NCI-H1436 (cell line): ENCODE results near the gene PLEKHN1.
A peak's percentile ranks its signal among the peaks of the same experiment; 100 is the strongest.

Source experiments
- DNase-seq: peaks from one replicate; lab custom pipeline; 2025; lab: John Stamatoyannopoulos, UW

PLEKHN1 gene, protein sequence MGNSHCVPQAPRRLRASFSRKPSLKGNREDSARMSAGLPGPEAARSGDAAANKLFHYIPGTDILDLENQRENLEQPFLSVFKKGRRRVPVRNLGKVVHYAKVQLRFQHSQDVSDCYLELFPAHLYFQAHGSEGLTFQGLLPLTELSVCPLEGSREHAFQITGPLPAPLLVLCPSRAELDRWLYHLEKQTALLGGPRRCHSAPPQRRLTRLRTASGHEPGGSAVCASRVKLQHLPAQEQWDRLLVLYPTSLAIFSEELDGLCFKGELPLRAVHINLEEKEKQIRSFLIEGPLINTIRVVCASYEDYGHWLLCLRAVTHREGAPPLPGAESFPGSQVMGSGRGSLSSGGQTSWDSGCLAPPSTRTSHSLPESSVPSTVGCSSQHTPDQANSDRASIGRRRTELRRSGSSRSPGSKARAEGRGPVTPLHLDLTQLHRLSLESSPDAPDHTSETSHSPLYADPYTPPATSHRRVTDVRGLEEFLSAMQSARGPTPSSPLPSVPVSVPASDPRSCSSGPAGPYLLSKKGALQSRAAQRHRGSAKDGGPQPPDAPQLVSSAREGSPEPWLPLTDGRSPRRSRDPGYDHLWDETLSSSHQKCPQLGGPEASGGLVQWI

DNA sequence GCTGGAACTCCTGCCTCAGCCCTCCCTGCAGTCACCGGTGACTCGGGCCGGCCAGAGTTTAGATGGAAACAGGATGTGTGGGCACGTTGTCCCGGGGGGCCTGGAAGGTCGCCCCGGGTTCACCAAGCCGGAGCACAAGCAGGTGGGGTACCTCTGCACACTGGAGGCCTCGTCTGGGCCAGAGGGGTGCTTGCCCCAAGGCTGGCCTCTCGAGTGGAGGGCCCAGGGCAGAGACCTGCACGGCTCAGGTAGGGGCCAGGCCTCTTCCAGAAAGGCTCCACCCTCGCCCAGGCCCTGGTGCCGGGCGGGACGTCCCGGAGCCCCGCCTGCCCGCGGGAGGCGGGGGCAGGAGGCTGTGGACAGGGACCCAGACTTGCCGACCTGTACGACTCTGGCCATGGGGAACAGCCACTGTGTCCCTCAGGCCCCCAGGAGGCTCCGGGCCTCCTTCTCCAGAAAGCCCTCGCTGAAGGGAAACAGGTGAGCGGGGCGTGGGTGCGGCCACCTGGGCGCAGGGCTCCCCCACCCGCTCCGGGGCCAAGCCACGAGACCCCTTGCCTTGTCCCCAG, at the start of gene PLEKHN1:
TSS of gene PLEKHN1 (plus strand) at position 348 of the 569 bp plus-strand sequence. CDS start at position 398, 50 bp downstream.
- DNase-seq = no peak

DNA sequence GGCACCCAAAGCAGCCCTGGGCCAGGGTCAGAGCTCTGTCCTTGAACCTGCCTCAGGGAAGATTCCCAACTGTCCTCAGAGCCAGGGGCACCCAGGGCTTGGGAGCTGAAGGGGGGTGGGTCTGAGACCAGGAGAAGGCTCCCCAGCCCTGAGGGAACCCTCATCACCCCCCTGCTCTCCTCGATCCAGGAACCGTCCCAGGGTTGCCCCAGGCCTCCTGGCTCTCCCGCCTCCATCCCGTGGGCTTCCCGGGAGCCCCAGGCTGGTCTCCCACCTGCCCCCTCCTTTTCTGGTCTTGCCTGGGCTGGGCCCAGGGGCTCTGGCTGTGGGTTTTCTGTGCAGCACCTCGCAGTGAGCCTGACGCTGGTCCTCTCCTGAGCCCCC, 49.2 kb upstream of the PLEKHN1 start:
- no peak for DNase-seq

DNA sequence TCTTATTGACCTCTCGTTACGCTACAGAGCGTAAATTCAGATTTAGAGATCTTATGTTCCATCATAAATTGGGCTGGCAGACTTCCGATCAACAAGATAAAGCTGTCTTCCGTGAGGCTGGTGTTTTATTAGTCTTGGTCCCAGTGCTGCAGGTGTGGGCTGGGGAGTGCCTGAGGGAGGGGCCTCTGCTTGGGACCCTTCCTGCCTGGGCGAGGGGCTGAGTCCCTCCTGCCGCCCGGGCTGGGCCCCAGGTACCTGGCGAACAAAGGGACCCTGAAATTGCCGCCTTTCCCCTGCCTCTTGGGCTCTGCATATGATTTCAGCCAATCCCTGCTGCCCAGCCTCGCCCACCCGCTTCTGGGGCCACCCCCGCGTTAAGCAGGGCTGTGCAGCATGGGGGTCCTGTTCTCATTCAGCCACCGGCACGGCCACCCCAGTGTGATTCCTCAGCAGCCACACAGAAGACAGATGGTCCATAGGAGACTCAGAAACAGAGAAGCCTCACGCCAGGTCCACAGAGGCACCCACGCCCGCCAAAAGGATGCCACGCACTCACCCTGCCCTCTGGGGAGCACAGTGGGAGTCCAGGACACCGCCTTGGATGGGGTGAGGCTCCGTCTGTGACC, 48.7 kb upstream of the PLEKHN1 start:
- DNase-seq = no peak

DNA sequence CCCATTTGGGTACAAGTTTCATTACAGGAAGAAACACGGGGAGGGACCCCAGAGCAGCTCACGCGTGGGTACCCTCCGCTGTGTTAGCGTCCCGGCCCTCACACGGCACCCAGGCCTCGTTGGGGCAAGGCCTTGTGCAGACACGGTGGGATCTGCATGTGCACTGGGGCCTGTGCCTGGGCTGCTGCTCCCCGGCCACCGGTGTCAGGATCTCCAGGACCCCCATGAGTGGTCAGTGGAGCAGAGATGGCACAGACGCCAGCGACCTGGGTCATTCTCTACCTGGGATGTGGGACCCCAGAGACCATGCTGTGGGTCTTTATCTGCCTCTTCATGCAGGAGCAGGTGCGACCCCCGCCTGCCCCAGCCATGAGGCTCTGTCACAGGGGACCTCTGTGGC, 47.9 kb upstream of the PLEKHN1 start:
- DNase-seq = no peak

DNA sequence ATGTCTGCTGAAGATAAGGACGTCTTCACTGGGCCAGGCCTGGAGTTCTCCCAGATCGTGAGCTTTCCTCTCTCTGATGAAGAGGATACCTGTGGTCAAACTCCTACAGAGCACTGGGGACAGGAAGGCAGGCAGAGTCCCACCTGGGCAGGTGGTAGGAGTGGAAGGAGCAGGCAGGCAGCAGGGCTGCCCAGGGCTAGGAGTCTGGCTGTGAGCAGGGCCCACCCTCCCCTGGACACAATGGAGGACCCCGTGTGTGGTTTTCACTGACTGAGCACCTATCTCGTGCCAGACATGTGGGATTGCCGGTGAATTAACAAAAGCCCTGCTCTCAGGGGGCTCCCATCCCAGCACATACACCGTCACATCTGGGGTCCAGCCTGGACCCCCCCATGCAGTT, 47.4 kb upstream of the PLEKHN1 start:
- no peak for DNase-seq

DNA sequence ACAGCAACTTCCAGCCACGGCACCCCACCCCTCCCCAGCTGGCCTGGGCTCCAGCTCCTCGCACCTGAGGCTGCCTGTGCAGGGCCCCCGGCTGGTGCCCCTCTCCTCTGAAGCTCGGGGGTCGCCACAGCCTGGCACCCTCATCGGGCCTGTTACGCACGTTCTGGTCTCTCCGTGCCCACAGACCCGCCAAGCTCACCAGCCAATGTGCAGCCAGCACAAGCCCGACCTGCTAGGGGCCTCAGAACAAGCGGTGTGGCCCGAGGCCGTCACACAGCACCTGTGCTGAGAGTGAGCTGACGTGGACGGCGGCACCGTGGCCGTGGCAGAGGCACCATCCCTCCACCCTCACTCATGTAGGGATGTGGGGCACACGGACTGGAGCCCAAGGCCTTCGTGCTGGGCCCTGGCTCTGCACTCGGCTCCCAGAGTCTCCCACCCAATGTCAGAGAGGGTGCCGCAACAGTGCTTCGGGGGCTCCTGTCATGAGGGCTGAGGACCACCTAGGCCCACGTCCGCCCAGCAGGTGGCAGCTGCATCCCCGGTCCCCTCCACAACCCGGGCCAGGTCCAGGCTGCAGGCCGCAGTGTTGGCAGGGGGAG, 46.9 kb upstream of the PLEKHN1 start:
- DNase-seq = no peak

DNA sequence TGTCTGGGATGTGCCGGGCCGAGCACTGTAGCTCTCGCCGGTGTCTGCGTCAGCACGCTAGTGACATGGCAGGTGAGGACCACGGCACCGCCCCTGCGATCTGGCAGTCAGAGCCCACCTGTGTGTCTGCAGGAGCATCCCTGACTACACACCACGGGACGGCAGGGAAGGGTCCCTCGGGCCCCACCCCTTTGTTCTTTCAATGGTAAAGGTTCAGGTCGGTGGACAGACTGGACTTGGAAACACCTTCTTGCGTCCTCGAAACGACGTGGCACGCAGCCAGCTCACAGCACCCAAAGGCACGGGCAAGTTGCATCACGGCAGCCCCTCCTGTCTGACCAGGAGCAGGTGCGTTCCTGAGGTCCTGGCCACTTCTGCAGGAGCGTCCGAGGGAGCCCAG, 46.3 kb upstream of the PLEKHN1 start:
- no peak for DNase-seq

DNA sequence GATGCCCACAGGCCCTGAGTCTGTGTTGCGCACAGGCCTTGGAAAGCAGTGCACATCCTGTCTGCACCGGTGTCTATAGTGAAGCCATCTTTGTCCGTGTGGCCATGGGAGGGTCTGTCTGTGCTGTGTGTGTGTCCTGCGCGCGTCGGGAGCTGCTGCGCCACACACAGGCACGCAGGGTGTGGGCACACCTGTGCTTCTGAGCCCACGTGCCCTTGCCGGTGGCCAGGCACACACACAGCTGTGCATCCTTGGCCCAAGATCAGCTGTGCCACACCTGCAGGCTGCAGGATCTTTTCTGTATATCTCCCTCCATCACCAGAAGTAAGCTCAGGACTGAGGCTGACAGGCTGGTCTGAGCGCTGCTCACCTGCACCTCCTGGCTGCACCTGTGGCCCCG, 45.8 kb upstream of the PLEKHN1 start:
- no peak for DNase-seq

DNA sequence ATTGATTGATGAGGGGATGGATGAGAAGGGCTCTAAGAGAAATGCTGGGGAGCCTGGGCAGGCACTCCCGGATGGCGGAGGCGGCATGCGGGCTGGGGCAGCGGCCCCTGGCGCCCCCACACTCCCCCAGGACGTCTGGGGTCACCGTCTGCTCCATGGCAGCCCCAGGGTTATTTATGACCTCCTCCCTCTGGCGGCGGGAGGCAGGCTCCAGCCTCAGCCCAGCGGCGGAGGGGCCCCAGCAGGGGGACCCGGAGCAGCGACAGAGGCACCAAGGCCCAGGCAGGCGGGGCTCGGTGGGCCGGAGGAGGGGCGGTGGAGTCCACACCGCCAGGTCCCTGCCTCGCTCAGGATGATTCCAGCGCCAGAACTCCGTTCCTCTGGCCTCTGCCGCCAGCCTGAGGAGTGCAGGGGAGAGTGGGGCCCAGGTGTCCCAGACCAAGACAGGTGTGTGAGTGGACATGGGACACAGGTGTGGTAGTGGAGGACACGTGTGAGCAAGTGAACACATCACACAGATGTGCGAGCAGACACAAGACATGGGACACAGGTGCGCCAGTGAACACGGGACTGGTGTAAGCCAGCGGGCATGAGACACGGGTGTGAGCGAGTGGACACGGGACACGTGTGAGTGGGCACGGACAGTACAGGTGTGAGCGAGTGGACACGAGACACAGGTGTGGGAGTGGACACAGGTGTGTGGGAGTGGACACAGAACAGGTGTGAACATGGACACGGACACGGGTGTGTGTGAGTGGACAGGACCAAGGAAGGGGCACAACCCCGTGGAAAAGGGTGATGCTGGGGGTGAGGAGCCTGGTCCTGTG, 45.1 kb upstream of the PLEKHN1 start:
- peak; percentile 66 for DNase-seq

DNA sequence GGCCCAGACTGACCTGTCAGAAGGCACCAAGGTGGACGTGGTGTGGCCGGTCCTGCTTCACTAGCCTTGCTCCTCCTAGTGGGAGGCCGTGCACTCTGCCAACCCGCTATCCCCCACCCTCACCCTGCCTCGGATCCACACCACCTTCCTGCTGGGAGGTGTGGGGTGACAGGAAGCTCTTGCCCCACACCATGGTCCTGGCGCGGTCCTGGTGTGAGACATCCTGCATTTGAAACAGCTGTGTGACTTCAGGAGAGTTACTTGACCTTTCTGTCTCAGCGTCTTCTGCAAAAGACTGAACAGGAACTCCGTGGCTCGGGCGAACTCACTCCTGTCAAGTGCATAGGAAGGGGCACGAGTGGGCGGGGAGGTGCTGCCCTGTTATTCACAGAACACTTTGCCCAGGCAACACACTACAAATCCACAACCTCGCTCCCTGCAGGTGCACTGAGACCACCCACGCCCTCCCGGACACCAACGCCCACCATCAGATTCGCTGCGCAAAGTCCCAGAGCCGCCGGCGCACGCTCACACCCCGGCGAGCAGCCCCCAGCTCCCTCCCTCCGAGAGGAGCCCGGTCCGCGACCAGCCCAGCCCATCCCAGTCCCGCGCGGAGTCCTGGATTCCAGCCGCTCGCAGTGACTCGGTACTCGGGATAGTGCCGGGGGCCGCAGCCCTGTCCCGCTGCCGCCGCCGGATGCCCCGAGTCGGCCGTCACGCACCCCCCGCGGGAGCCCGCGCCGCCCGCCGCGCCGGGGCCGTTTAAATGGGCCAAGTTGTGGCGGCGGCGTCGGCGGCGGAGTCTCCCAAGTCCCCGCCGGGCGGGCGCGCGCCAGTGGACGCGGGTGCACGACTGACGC, 42.9 kb upstream of the PLEKHN1 start, which contains the start of gene SAMD11:
TSS of gene SAMD11 (plus strand) at position 793 of the 860 bp plus-strand sequence. CDS start 509 bp downstream, outside the sequence.
- peak; percentile 68 for DNase-seq

DNA sequence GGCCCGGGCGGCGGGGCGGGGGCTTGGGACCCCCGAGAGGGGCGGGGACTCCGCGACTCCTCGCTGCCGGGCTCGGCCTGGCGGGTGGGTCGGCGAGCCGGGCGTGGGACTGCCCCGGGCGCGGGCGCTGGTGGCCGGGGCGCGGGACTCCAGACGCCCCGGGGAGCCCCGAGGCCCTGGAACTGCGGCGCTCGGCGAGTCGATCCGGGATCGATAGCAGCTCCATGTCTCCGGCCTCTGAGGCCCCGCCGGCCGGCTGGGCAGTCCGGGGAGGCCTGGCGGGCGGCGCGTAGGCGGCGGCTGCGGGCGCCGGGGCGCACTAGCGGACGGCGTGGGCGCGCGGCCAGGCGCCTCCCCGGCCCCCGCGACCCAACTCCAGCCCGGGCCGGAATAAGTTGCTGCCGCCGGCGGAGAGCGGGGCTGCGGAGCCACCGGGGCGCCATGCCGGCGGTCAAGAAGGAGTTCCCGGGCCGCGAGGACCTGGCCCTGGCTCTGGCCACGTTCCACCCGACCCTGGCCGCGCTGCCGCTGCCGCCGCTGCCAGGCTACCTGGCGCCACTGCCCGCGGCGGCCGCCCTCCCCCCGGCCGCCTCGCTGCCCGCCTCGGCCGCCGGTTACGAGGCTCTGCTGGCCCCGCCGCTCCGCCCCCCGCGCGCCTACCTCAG, 42.2 kb upstream of the PLEKHN1 start:
- no peak for DNase-seq

DNA sequence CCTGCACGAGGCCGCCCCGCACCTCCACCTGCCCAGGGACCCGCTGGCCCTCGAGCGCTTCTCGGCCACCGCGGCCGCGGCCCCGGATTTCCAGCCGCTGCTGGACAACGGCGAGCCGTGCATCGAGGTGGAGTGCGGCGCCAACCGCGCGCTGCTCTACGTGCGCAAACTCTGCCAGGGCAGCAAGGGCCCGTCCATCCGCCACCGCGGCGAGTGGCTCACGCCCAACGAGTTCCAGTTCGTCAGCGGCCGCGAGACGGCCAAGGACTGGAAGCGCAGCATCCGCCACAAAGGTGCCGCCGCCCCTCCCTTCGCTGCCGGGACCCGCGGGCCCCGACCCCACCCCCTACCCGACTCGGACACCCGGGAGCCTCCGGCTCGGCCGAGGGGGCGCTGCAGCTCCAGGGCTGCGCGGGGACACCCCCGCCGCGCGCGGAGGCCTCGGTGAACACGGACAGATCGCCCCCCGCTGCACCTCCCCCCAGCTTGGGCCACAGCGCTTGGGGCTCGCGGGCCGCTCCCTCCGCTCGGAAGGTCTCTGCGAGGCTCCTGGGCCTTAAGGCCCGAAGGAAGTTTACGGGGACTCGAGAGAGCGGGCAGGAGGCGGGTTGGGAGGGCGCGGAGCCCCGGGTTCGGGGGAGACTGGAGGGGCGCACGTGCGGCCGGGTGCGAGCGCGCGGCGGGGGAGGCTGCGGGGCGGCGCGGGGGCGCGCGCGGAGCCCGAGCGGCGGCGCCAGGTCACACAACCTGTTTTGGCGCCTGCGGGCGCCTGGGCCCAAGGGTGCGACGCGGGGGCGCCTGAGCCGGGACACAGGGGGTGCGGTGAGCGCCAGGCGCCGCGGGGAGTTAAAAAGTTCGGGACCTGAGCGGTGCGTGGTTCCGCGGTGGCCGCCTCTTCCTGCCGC, 41.4 kb upstream of the PLEKHN1 start:
- DNase-seq = no peak

DNA sequence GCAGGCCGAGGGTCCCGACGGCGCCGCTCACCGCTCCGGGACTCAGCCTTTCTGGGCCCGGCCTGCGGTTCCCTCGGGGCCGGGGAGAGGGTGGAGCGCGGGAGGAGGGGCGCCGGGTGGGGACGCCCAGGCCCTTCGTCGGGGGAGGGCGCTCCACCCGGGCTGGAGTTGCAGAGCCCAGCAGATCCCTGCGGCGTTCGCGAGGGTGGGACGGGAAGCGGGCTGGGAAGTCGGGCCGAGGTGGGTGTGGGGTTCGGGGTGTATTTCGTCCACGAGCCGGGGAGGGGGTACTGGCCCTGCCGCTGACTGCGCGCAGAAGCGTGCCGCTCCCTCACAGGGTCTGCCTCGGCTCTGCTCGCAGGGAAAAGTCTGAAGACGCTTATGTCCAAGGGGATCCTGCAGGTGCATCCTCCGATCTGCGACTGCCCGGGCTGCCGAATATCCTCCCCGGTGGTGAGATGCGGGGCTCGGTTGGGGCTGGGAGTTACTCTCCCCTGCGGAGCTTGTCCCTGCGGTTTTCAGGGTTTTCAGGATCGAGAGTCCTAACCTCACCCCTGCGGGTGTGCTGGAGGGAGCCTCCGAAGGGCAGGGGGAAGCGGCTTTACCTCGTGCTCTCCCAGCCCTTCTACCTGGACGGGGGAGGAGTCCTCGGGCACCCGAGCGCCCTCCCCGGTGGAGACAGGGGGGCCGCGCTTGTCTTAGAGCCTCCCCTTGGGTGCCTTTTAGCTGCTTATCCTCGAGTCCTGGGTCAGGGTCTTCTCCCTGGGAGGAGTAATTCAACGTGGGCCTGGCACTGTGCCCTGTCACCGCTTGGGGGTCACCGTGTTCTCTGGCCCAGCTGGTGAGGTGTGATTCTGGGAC, 40.5 kb upstream of the PLEKHN1 start:
- DNase-seq = no peak

DNA sequence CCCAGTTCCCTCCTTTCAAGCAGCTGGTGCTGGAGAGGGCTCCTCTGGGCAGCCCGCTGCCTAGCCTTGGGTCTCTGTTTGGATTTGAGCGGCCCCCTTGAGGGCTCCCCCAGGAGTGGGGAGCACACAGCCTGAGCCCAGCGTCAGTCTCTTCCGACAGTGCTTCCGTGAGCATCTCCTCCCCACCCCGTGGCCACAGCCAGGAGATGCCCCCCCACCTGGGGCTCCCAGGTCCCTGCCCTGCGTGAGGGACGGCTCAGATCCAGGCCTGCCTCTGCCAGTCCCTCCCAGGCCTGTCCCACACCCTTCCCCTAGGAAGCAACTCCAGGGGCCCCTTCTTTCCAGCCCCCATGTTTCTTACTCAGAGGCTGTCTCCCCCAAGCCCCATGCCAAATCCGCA, 39.0 kb upstream of the PLEKHN1 start:
- no peak for DNase-seq

DNA sequence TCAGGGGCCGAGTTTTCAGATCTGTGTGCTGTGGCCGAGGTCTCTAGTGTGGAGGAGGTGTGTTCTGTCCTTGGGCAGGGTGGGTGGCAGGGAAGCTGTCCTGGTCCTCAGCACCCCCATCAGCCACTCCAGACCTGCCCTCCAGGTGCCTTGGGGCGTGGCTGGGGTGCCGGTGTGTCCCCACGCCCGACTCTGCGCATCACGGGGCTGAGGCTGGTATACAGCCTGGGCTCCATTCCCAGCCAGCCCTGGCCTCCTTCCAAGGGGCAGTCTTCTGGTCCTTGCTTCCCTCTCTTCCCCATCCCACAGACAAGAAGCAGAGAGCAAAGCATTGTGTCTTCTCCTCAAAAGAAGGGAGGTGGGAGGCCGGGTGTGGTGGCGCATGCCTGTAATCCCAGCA, 38.5 kb upstream of the PLEKHN1 start:
- no peak for DNase-seq

DNA sequence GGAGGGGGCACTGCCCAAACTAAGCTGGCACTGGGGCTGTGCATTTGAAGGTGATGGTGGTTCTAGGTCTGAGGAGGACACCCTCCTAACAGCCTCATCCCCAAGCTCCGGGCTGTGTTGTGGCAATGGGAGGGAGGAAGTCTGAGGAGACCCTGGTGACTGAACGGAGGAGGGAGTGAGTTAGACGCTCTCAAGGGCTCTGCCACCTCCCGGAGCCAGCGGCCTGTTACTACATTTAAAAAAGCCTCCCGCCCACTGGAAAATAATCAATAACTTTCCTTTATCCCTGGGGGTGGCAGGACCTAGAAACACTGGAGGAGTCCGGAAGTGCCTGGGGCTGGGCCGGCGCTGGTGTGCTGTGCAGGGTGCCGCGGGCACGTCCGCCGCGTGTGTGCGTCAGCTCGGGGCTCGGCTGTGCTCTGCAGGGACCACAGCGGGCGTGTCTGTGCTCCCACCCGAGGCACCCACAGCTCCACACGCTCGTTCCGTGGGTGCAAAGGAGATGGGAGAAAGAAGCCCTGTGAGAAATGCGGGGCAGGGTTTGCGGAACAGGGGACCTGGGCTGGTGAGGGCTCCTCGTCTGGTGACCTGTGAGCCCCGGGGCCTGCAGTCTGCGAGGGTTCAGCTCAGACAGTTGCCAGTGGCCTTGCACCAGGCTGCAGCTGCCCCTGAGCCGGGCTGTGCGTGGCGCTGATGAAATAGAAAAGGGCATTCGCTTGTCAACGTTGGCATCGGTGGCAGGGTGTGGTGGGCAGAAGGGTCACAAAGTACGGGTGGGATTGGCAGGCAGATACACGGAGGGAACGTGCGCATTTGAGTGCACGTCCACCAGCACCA, 37.2 kb upstream of the PLEKHN1 start:
- no peak for DNase-seq
